ENCODE results near the gene LARGE1. TPM values are rescaled to one million over a fixed set of nuclear protein-coding genes. Genes with fewer than 3 reads are reported as not detected.

LARGE1 gene
- total and polyA plus RNA-seq, 2 of the 4 experiments (the other 2 are of a cell fraction): 6.2 to 12.4 TPM

- H3K27me3 ChIP-seq (ENCODE audit: control insufficient read depth, insufficient read depth, low read length): no peaks in the 10 kb centered on the region
- no peaks in the 10 kb centered on the region for H3K9me1 ChIP-seq (ENCODE audit: insufficient read depth, low read length)
- H3K18ac ChIP-seq (ENCODE audit: low read depth, low read length): no peak overlapping the region
- dilution Hi-C loops (cut with HindIII; ENCODE audit: low sequenced_read_pairs, unreplicated experiment): no loop called here
- H3K4ac ChIP-seq (ENCODE audit: low read depth, low read length): no peak overlapping the region
- no peak overlapping the region for H2BK15ac ChIP-seq (ENCODE audit: low read depth, low read length)
- in situ Hi-C loops (cut with MboI; ENCODE audit: low sequenced_read_pairs): no loop called here
- H3K36me3 ChIP-seq (ENCODE audit: control insufficient read depth, insufficient read depth, low read length): no peaks in the 10 kb centered on the region
- no peak overlapping the region for H4K8ac ChIP-seq (ENCODE audit: low read depth in 2 of 2, low read length in 2 of 2)
- H3K79me1 ChIP-seq (ENCODE audit: low read depth in 1 of 2, low read length in 2 of 2): no peaks in the 10 kb centered on the region; a peak in 1 of 4 replicates
- H3K56ac ChIP-seq (ENCODE audit: extremely low read depth, insufficient read depth, low read length): no peak overlapping the region
- no peak overlapping the region for H3K9ac ChIP-seq (ENCODE audit: low read depth, low read length)
- no peak overlapping the region for H2BK5ac ChIP-seq (ENCODE audit: low read depth, low read length, poor library complexity, severe bottlenecking)
- no peak overlapping the region for H3K4me2 ChIP-seq (ENCODE audit: low read depth, low read length)
- no peak overlapping the region for H2AK9ac ChIP-seq (replicated peaks; ENCODE audit: low read depth, low read length, poor library complexity)
- H3K4me3 ChIP-seq (ENCODE audit: insufficient read depth, low read depth, low read length): no peak overlapping the region
- no peak overlapping the region for H2AFZ ChIP-seq (replicated peaks; ENCODE audit: low read length, poor library complexity)
- ChIA-PET CTCF (no interaction called here), POLR2A (ENCODE audit: unreplicated experiment) (no interaction called here)
- H2BK20ac ChIP-seq (ENCODE audit: low read depth, low read length): no peak overlapping the region
- WGBS, 2 experiments (ENCODE audit: extremely low coverage in 2 of 2, insufficient read length in 1 of 2): no CpG with 5 or more reads among the region's 8 CpGs
- no peaks in the 10 kb centered on the region for H3K9me3 ChIP-seq (ENCODE audit: control insufficient read depth, insufficient read depth, low read length)
- no peak overlapping the region for H2BK120ac ChIP-seq (ENCODE audit: low read depth, low read length)
- H3K27ac ChIP-seq (ENCODE audit: insufficient read depth, low read length): no peak overlapping the region
- H4K20me1 ChIP-seq (ENCODE audit: insufficient read depth, low read length): no peaks in the 10 kb centered on the region
- BruUV-seq (replicated peaks): no TSS peak
- H3K4me1 ChIP-seq (ENCODE audit: control insufficient read depth, insufficient read depth, low read length): 0 out of 2 replicates have a peak, but pooled peaks cover 1% of the 10 kb centered on the region
- H4K5ac ChIP-seq (ENCODE audit: low read depth, low read length): no peak overlapping the region
- no peak overlapping the region for H4K91ac ChIP-seq (ENCODE audit: insufficient read depth, low read depth, low read length)
- H2AK5ac ChIP-seq (ENCODE audit: low read depth, low read length): no peak overlapping the region
- ATAC-seq (ENCODE audit: low read depth): no peak
- DNase-seq: no peak
- intact Hi-C loops (cut with micrococcal nuclease): no loop called here
- TF ChIP-seq MXI1 (IDR thresholded peaks at IDR 0.05; ENCODE audit: borderline replicate concordance, low read depth, low read length): no peak
- no peak for TF ChIP-seq MAZ (IDR thresholded peaks at IDR 0.05; ENCODE audit: borderline replicate concordance, low read depth, low read length)
- no peak for TF ChIP-seq NFE2L2 (IDR thresholded peaks at IDR 0.05; ENCODE audit: low read depth, low read length)
- TF ChIP-seq BHLHE40 (IDR thresholded peaks at IDR 0.05; ENCODE audit: low read depth, low read length): no peak
- TF ChIP-seq RFX5 (IDR thresholded peaks at IDR 0.05; ENCODE audit: low read depth, low read length): no peak
- TF ChIP-seq CHD1 (IDR thresholded peaks at IDR 0.05; ENCODE audit: low read depth, low read length): no peak
- no peak for TF ChIP-seq MAFK (IDR thresholded peaks at IDR 0.05; ENCODE audit: low read depth, low read length)
- TF ChIP-seq ELK1 (IDR thresholded peaks at IDR 0.05; ENCODE audit: borderline replicate concordance, low read depth, low read length): no peak
- TF ChIP-seq, protein P1, sequence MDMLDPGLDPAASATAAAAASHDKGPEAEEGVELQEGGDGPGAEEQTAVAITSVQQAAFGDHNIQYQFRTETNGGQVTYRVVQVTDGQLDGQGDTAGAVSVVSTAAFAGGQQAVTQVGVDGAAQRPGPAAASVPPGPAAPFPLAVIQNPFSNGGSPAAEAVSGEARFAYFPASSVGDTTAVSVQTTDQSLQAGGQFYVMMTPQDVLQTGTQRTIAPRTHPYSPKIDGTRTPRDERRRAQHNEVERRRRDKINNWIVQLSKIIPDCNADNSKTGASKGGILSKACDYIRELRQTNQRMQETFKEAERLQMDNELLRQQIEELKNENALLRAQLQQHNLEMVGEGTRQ (IDR thresholded peaks at IDR 0.05; ENCODE audit: low read depth, low read length): no peak
- TF ChIP-seq RAD21 (IDR thresholded peaks at IDR 0.05; ENCODE audit: low read length): no peak
- TF ChIP-seq, protein P2, sequence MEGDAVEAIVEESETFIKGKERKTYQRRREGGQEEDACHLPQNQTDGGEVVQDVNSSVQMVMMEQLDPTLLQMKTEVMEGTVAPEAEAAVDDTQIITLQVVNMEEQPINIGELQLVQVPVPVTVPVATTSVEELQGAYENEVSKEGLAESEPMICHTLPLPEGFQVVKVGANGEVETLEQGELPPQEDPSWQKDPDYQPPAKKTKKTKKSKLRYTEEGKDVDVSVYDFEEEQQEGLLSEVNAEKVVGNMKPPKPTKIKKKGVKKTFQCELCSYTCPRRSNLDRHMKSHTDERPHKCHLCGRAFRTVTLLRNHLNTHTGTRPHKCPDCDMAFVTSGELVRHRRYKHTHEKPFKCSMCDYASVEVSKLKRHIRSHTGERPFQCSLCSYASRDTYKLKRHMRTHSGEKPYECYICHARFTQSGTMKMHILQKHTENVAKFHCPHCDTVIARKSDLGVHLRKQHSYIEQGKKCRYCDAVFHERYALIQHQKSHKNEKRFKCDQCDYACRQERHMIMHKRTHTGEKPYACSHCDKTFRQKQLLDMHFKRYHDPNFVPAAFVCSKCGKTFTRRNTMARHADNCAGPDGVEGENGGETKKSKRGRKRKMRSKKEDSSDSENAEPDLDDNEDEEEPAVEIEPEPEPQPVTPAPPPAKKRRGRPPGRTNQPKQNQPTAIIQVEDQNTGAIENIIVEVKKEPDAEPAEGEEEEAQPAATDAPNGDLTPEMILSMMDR (conservative IDR thresholded peaks at IDR 0.05; ENCODE audit: low read depth, low read length): no peak
- TF ChIP-seq FOS (IDR thresholded peaks at IDR 0.05; ENCODE audit: low read depth, low read length): no peak
- no peak for TF ChIP-seq POLR2A (IDR thresholded peaks at IDR 0.05; ENCODE audit: low read depth, low read length)
- TF ChIP-seq SMC3 (IDR thresholded peaks at IDR 0.05; ENCODE audit: low read depth, low read length): no peak
- no peak for TF ChIP-seq CEBPB (IDR thresholded peaks at IDR 0.05; ENCODE audit: low read depth, low read length)
- TF ChIP-seq RCOR1 (IDR thresholded peaks at IDR 0.05; ENCODE audit: insufficient replicate concordance, low read length): no peak
- no peak overlapping the region for H3K14ac ChIP-seq (replicated peaks; ENCODE audit: low read depth, low read length)
- no peak overlapping the region for H3K23ac ChIP-seq (ENCODE audit: low read depth, low read length)
Observed at GRCh38 chr22:33653532-33654063, 266.7 kb downstream of the LARGE1 start.

All from IMR-90 (cell line).